ENCODE results near the gene CRYAA. TPM values are rescaled to one million over a fixed set of nuclear protein-coding genes. Genes with fewer than 3 reads are reported as not detected.
"Not testable (repeated sequence)": the region's sequence is repeated elsewhere in the genome, so short reads cannot be mapped to it uniquely, and the experiment has no call there.

CRYAA gene
- total RNA-seq, 1 experiment from 2014 or later, result not detected

- not testable (repeated sequence) for DNase-seq (ENCODE audit: low read depth)
These were observed 8.5 kb downstream of the CRYAA start for GRCh38 chr21:43177043-43177906.

- DNase-seq (ENCODE audit: low read depth), result not testable (repeated sequence)
These were observed 9.5 kb downstream of the CRYAA start for GRCh38 chr21:43178175-43178826.

GRCh38 chr21:43181033-43181432 lies 12.2 kb downstream of the CRYAA start:
- DNase-seq (ENCODE audit: low read depth), result not testable (repeated sequence)

GRCh38 chr21:43187268-43187667 lies 18.5 kb downstream of the CRYAA start:
- not testable (repeated sequence) for DNase-seq (ENCODE audit: low read depth)

GRCh38 chr21:43187715-43188114 lies 18.9 kb downstream of the CRYAA start:
- DNase-seq (ENCODE audit: low read depth), result no peak

- no peak for DNase-seq (ENCODE audit: low read depth)
These were observed 19.4 kb downstream of the CRYAA start for GRCh38 chr21:43188181-43188580.

GRCh38 chr21:43188592-43189210 lies 19.9 kb downstream of the CRYAA start:
- no peak for DNase-seq (ENCODE audit: low read depth)

- DNase-seq (ENCODE audit: low read depth), result no peak
These were observed 21.1 kb downstream of the CRYAA start for GRCh38 chr21:43189936-43190335.

GRCh38 chr21:43190544-43190943 lies 21.7 kb downstream of the CRYAA start:
- no peak for DNase-seq (ENCODE audit: low read depth)

- DNase-seq (ENCODE audit: low read depth), result no peak
These were observed 22.1 kb downstream of the CRYAA start for GRCh38 chr21:43190951-43191350.

GRCh38 chr21:43191521-43191920 lies 22.7 kb downstream of the CRYAA start:
- DNase-seq (ENCODE audit: low read depth), result no peak

- DNase-seq (ENCODE audit: low read depth), result no peak
These were observed 23.2 kb downstream of the CRYAA start for GRCh38 chr21:43191971-43192370.

- DNase-seq (ENCODE audit: low read depth), result no peak
These were observed 23.8 kb downstream of the CRYAA start for GRCh38 chr21:43192501-43193081.

GRCh38 chr21:43193088-43193650 lies 24.4 kb downstream of the CRYAA start:
- DNase-seq (ENCODE audit: low read depth), result no peak

GRCh38 chr21:43193651-43194302 lies 25.0 kb downstream of the CRYAA start:
- DNase-seq (ENCODE audit: low read depth), result peak; percentile 96

- DNase-seq (ENCODE audit: low read depth), result no peak
These were observed 25.7 kb downstream of the CRYAA start for GRCh38 chr21:43194303-43195120.

- peak; percentile 83 for DNase-seq (ENCODE audit: low read depth)
These were observed 26.6 kb downstream of the CRYAA start for GRCh38 chr21:43195121-43196021.

GRCh38 chr21:43196826-43197225 lies 28.0 kb downstream of the CRYAA start:
- no peak for DNase-seq (ENCODE audit: low read depth)

- DNase-seq (ENCODE audit: low read depth), result no peak
These were observed 29.6 kb downstream of the CRYAA start for GRCh38 chr21:43198376-43198775.
